Glutamatergic neuron (in vitro differentiated cells): ENCODE results near the gene OR2V2. TPM values are rescaled to one million over a fixed set of nuclear protein-coding genes. Genes with fewer than 3 reads are reported as not detected.

Experiments
- DNase-seq: peaks from one replicate; pipeline ENCODE4 v3.0.0; 2022
- H3K27ac Mint-ChIP-seq: one replicate; pipeline ENCODE4 v1.8.0; 2020; ENCODE audit warnings: mild to moderate bottlenecking, mixed read lengths, inconsistent platforms; ENCODE audit not compliant: unreplicated experiment
- H3K27me3 Mint-ChIP-seq: one replicate; pipeline ENCODE4 v1.8.0; 2020; ENCODE audit warnings: mild to moderate bottlenecking, moderate library complexity, mixed read lengths, inconsistent platforms; ENCODE audit not compliant: unreplicated experiment
- H3K36me3 Mint-ChIP-seq: one replicate; pipeline ENCODE4 v1.8.0; 2020; ENCODE audit warnings: mild to moderate bottlenecking, mixed read lengths, inconsistent platforms; ENCODE audit not compliant: unreplicated experiment
- H3K4me1 Mint-ChIP-seq: one replicate; pipeline ENCODE4 v1.8.0; 2020; ENCODE audit warnings: mild to moderate bottlenecking, low read depth, mixed read lengths, inconsistent platforms; ENCODE audit not compliant: unreplicated experiment
- H3K4me3 Mint-ChIP-seq: one replicate; pipeline ENCODE4 v1.8.0; 2020; ENCODE audit warnings: mild to moderate bottlenecking, mixed read lengths, inconsistent platforms; ENCODE audit not compliant: unreplicated experiment
- H3K9me3 Mint-ChIP-seq: one replicate; pipeline ENCODE4 v1.8.0; 2020; ENCODE audit warnings: mild to moderate bottlenecking, moderate library complexity, mixed read lengths, inconsistent platforms; ENCODE audit not compliant: unreplicated experiment
- CTCF ChIP-seq: fragments of 200-600 bp; sonication (generic); IDR thresholded peaks from one replicate; pipeline ENCODE4 v1.5.0; 2021; ENCODE audit not compliant: partially characterized antibody, unreplicated experiment
- total RNA-seq: library from RNA; stranded (reverse); fragmentation: NEBNext Ultra II Directional; extraction: Animal tissue kit (Norgen Biotek cat#: 25700); gene quantifications from one replicate; pipeline ENCODE4 v1.2.1, GENCODE V29; 2021; ENCODE audit not compliant: unreplicated experiment

OR2V2 gene
- total RNA-seq, 1 donor from 2014 or later: not detected

- H3K27me3 Mint-ChIP-seq: peaks cover 35% of the 10 kb centered on the region
- H3K27ac Mint-ChIP-seq: no peak overlapping the region
- DNase-seq: no peak
- peaks cover 8% of the 10 kb centered on the region for H3K4me1 Mint-ChIP-seq
- peaks cover 32% of the 10 kb centered on the region for H3K9me3 Mint-ChIP-seq
- H3K4me3 Mint-ChIP-seq: no peak overlapping the region
- no peak for TF ChIP-seq CTCF
- H3K36me3 Mint-ChIP-seq: peaks cover 8% of the 10 kb centered on the region
Measured at GRCh38 chr5:181185560-181185959, 38.2 kb downstream of the OR2V2 start.

GRCh38 chr5:181186022-181186421 lies 38.6 kb downstream of the OR2V2 start:
- DNase-seq: no peak
- TF ChIP-seq CTCF: no peak
- Mint-ChIP-seq H3K36me3 (peaks cover 8% of the 10 kb centered on the region), H3K4me1 (peaks cover 8% of the 10 kb centered on the region), H3K27ac (no peak overlapping the region), H3K4me3 (no peak overlapping the region), H3K27me3 (peaks cover 36% of the 10 kb centered on the region), H3K9me3 (peaks cover 32% of the 10 kb centered on the region)

- Mint-ChIP-seq H3K4me3 (peak overlapping the region; percentile 75), H3K4me1 (peaks cover 8% of the 10 kb centered on the region), H3K27ac (no peak overlapping the region), H3K36me3 (peaks cover 8% of the 10 kb centered on the region), H3K9me3 (peaks cover 37% of the 10 kb centered on the region), H3K27me3 (peaks cover 43% of the 10 kb centered on the region)
- DNase-seq: no peak
- TF ChIP-seq CTCF: no peak
Measured at GRCh38 chr5:181186986-181187499, 39.7 kb downstream of the OR2V2 start.

GRCh38 chr5:181187500-181188213 lies 40.3 kb downstream of the OR2V2 start:
- H3K4me3 Mint-ChIP-seq: peak overlapping the region; percentile 96
- peaks cover 8% of the 10 kb centered on the region for H3K36me3 Mint-ChIP-seq
- H3K4me1 Mint-ChIP-seq: peaks cover 8% of the 10 kb centered on the region
- H3K9me3 Mint-ChIP-seq: peaks cover 41% of the 10 kb centered on the region
- peak; percentile 48 for TF ChIP-seq CTCF
- peaks cover 46% of the 10 kb centered on the region for H3K27me3 Mint-ChIP-seq
- peak; percentile 81 for DNase-seq
- peak overlapping the region; percentile 88 for H3K27ac Mint-ChIP-seq

GRCh38 chr5:181188700-181189362 lies 41.4 kb downstream of the OR2V2 start:
- Mint-ChIP-seq H3K9me3 (peaks cover 43% of the 10 kb centered on the region), H3K36me3 (peaks cover 8% of the 10 kb centered on the region), H3K4me1 (peaks cover 8% of the 10 kb centered on the region), H3K27me3 (peaks cover 44% of the 10 kb centered on the region), H3K4me3 (peak overlapping the region; percentile 96), H3K27ac (peak overlapping the region; percentile 88)
- peak; percentile 68 for DNase-seq
- TF ChIP-seq CTCF: no peak
